Effector CD4-positive, alpha-beta T cell (primary cell): ENCODE data around the gene TIMP1.
"Not testable (repeated sequence)": the region's sequence is repeated elsewhere in the genome, so short reads cannot be mapped to it uniquely, and the experiment has no call there.

Experiments used
- DNase-seq: peaks from one replicate; pipeline ENCODE4 v3.0.0-alpha.2; 2020

The TIMP1 gene

GRCh38 chrX:47574076-47574546, 8.1 kb upstream of the TIMP1 start:
- DNase-seq = no peak

- no peak for DNase-seq
Measured at GRCh38 chrX:47574547-47575301, 7.5 kb upstream of the TIMP1 start.

- no peak for DNase-seq
Measured at GRCh38 chrX:47576021-47576898, 6.0 kb upstream of the TIMP1 start.

- DNase-seq = no peak
Measured at GRCh38 chrX:47577424-47577823, 4.8 kb upstream of the TIMP1 start.

DNA sequence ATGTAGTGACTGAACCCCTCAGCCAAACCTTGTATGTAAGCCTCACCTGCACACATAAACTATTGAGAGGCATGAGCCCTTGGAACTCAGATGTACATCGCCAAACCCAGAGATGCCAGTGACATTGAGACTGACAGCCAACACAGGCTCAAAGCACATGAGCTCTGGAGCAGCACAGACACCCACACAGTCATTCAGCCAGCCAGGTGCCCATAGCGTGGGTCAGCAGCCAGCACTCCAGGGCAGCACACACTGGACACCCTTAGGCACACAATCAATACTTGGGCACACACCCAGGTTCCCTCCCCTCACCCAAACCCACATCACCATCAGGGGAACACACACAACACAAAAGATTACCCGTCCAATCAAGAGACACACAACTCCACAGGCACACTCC, 4.3 kb upstream of the TIMP1 start:
- DNase-seq = no peak

DNA sequence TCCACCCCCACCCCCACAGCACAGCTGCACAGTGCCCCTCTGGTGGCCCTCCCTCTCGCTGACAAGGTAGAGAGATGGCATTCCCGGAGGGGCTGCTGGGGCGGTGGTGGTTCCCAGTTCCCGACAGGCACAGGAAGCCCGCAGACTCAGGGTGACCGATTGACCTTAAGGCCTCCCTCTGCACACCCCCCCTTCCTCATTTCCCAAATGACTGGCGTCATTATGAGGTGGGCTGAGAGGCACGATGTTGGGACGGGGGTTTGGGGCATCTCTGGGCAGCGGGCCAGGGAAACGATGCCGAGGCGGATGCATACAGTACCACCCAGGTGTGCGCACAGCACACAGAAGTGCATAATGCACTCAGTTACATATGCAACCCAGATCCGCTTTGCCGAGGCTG, 3.5 kb upstream of the TIMP1 start:
- no peak for DNase-seq

GRCh38 chrX:47579537-47579936, 2.7 kb upstream of the TIMP1 start:
- DNase-seq = no peak

DNA sequence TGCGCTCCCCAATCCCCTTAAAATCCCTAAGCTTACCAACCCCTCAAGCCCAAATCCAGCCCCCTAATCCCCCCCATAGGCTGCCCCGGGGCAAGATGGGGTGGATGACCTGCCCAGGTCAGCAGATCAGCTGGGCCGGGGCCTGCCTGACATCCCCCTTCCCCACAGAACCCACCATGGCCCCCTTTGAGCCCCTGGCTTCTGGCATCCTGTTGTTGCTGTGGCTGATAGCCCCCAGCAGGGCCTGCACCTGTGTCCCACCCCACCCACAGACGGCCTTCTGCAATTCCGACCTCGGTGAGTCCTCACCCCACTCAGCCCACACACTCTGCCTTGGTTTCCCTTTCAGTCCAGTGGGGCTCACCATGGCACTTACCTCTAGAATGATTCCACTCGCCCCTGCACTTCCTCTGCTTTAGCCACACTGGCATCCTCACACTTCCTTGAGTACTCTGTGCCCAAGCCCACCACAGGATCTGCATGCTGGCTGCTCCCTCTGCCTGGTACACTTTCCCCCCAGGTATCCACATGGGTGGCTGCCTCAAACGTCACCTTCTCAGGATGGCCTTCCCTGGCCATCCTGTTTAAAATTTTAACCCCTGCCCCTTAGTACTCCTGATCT, 1.1 kb downstream of the TIMP1 start:
- no peak for DNase-seq

GRCh38 chrX:47584714-47585113, 2.5 kb downstream of the TIMP1 start:
- no peak for DNase-seq

GRCh38 chrX:47585273-47585672, 3.0 kb downstream of the TIMP1 start:
- no peak for DNase-seq

DNA sequence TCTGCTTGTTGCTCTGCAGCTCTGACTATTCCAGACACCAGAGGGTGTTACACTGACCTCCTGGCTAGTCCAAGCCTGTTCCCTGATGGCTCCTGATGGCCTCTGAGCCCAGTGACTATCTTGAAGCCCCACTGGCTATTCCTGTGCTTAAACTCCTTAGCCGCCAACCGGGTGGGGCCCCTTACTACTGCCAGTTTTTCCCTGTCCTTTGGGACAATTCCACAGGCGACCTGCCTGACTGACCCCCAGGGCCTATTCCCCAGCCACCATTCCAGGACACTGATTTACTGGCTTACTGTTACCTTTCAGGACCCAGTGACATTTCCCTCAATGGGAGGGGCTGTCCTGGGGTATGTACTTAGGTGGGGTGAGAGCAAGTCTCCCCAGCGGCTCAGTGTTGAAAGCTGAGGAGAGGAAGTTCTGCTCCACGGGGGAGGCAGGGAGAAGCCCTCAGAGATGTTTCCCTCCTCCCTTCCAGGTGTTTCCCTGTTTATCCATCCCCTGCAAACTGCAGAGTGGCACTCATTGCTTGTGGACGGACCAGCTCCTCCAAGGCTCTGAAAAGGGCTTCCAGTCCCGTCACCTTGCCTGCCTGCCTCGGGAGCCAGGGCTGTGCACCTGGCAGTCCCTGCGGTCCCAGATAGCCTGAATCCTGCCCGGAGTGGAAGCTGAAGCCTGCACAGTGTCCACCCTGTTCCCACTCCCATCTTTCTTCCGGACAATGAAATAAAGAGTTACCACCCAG, 4.0 kb downstream of the TIMP1 start:
- no peak for DNase-seq

GRCh38 chrX:47587091-47587891, 5.1 kb downstream of the TIMP1 start:
- no peak for DNase-seq

- no peak for DNase-seq
Measured at GRCh38 chrX:47587906-47588735, 5.9 kb downstream of the TIMP1 start.

GRCh38 chrX:47590984-47591383, 8.7 kb downstream of the TIMP1 start:
- no peak for DNase-seq

GRCh38 chrX:47593522-47593921, 11.3 kb downstream of the TIMP1 start:
- no peak for DNase-seq

DNA sequence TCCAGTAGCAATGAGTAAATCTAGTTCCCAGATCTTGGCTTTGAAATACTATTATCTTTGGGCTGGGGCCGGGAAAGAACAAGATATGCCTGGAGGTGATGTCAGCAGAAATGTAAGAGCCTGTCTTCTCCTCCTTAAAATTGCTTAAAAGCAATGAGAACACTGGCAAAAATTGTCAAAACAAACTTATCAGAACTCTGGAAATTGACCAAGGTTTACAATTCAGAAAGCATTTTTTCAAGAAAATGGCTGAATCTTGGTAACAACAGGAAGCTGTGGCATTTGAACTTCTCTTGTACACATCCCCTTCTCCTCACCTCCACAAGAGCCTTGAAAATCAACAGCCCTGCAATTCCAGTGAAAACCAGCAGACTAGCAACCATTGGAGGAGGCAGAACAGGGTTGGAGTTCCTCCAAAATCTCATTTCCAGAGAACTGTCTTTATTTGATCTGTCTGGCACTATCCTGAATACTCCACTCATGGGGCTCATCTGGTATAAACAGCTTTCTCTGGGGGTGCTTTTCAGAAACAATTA, 13.5 kb downstream of the TIMP1 start:
- no peak for DNase-seq

DNA sequence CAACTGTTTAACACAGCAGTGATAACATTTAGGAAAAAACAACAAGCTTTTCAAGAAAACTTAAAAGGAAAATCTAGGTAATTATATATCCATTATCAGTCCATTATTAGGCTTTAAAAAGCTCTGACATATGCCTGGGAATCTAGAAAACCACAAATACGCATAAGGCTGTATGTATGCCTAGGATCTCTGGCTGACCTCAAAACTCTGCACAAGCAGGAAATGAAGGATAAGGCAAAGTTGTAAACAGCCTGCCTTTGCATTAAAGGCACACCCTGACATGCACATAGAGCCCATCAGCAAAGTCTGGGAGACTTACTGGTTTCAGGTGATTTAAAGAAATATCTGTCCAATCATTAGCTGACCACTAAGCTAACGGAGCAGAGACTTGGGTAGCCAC, 14.0 kb downstream of the TIMP1 start:
- DNase-seq = no peak

- no peak for DNase-seq
Measured at GRCh38 chrX:47597222-47597621, 15.0 kb downstream of the TIMP1 start.

GRCh38 chrX:47603125-47603524, 20.9 kb downstream of the TIMP1 start:
- DNase-seq = not testable (repeated sequence)

DNA sequence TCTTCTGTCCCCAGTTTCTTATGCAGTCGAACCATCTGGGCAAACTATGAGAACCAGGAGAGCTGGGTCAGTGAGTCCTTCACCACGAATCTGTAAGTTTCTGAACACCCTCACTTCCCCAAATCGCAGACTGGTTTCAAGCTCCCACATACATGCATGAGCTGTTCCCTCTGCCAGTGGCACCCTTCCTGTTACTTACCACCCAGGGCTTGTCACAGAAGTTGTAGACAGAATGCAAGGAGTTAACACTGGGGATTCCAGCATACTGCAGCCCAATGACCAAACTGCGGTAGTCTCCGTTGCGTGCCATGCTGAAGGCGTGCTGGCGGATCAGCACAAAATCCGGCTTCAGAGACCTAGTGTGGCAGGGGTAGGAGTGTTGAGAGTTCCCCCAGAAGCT, 22.8 kb downstream of the TIMP1 start:
- no peak for DNase-seq

GRCh38 chrX:47607091-47607490, 24.9 kb downstream of the TIMP1 start:
- no peak for DNase-seq
